Measurements from ENCODE around the gene JCAD. TPM values are rescaled to one million over a fixed set of nuclear protein-coding genes. Genes with fewer than 3 reads are reported as not detected.

JCAD gene
- total RNA-seq, 1 experiment from 2014 or later = 0.77 TPM

DNA sequence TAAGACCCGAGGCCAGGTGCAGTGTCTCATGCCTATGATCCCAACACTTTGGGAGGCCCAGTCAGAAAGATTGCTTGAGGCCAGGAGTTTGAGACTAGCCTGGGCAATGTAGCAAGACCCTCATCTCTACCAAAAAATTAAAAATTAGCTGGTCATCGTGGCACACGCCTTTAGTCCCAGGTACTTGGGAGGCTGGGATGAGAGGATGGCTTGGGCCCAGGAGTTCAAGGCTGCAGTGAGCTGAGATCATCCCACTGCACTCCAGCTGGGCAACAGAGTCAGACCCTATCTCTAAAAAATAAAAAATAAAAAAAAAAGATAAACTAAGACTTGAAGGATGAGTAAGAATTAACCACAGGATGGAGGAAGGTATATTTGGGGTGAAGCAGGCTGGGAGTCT is 77.9 kb downstream of the JCAD start:
- no peak overlapping the region for H3K4me2 ChIP-seq (ENCODE audit: insufficient read depth, insufficient read length, low read length)
- no peaks in the 10 kb centered on the region for H3K79me2 ChIP-seq (ENCODE audit: insufficient read depth, low read length)
- no peak overlapping the region for H2BK5ac ChIP-seq (ENCODE audit: insufficient read length, low read length)
- no peak for DNase-seq
- H2AK5ac ChIP-seq (ENCODE audit: insufficient read length, low read length) = no peak overlapping the region
- no peak overlapping the region for H2AFZ ChIP-seq (ENCODE audit: low read length)
- WGBS (ENCODE audit: extremely low coverage, insufficient read length, low lambda C conversion rate) = no CpG with 5 or more reads among the region's 3 CpGs
- H4K8ac ChIP-seq (replicated peaks; ENCODE audit: insufficient read length, low read depth, low read length) = no peak overlapping the region
- Mint-ChIP-seq H3K27me3 (ENCODE audit: low read depth) (peaks cover 2% of the 10 kb centered on the region; the same call in 1 of the 2 replicates), H3K27ac (no peak overlapping the region), H3K9me3 (peaks cover 9 to 15% of the 10 kb centered on the region in 2 experiments; a peak in 4 of 5 replicates), H3K4me3 (no peak overlapping the region), H3K36me3 (ENCODE audit: insufficient read depth in 1 of 3, low read depth in 3 of 3) (peaks cover 0 to 13% (median 6%) of the 10 kb centered on the region in 3 experiments; a peak in 4 of 7 replicates), H3K4me1 (peaks cover 0 to 3% of the 10 kb centered on the region in 2 experiments; a peak in 2 of 4 replicates)
- H3K27ac ChIP-seq (ENCODE audit: insufficient read length, low read depth, low read length) = no peak overlapping the region
- no peaks in the 10 kb centered on the region for H3K23me2 ChIP-seq (ENCODE audit: insufficient read length, low read depth, low read length, poor library complexity, severe bottlenecking)
- no peak overlapping the region for H3T11ph ChIP-seq (ENCODE audit: low read length)
- H3K27me3 ChIP-seq (ENCODE audit: insufficient read depth, low read length) = no peaks in the 10 kb centered on the region
- no peak overlapping the region for H3K56ac ChIP-seq (ENCODE audit: insufficient read length, low read depth, low read length)
- no peak for TF ChIP-seq CTCF (conservative IDR thresholded peaks at IDR 0.05)
- no peak overlapping the region for H4K91ac ChIP-seq (ENCODE audit: insufficient read length, low read depth, low read length)
- no peak overlapping the region for H3K23ac ChIP-seq (ENCODE audit: insufficient read length, low read depth, low read length)
- H2BK12ac ChIP-seq (ENCODE audit: insufficient read length, low read depth, low read length) = no peak overlapping the region
- no peak overlapping the region for H2BK15ac ChIP-seq (ENCODE audit: low read depth, low read length)
- no peaks in the 10 kb centered on the region for H3K4me1 ChIP-seq (ENCODE audit: insufficient read depth, low read length)
- no peaks in the 10 kb centered on the region for H4K20me1 ChIP-seq (ENCODE audit: control insufficient read depth, insufficient read depth, insufficient read length)
- H3K4ac ChIP-seq (ENCODE audit: low read depth, low read length) = no peak overlapping the region
- no peak overlapping the region for H3K18ac ChIP-seq (ENCODE audit: insufficient read length, low read depth, low read length)
- H3K9me3 ChIP-seq (ENCODE audit: control insufficient read depth, low read depth, low read length) = no peaks in the 10 kb centered on the region
- no peak overlapping the region for H3K14ac ChIP-seq (ENCODE audit: insufficient read depth, low read length)
- H3K79me1 ChIP-seq (ENCODE audit: insufficient read depth, low read depth, low read length, poor library complexity, severe bottlenecking) = no peaks in the 10 kb centered on the region
- no peak overlapping the region for H2BK20ac ChIP-seq (ENCODE audit: low read depth, low read length, poor library complexity, severe bottlenecking)
- no peak overlapping the region for H2BK120ac ChIP-seq (ENCODE audit: low read depth, low read length, poor library complexity, severe bottlenecking)
- no peak overlapping the region for H4K5ac ChIP-seq (ENCODE audit: insufficient read length, low read depth, low read length)
- H3K9ac ChIP-seq (ENCODE audit: extremely low read depth, insufficient read length, low read length) = no peak overlapping the region
